IPS-20b (cell line): ENCODE measurements around the gene FARP1.

Experiments
- H3K27ac ChIP-seq: one replicate; pipeline ENCODE4 v1.5.1; 2013; ENCODE audit warnings: low read length
- H3K27me3 ChIP-seq: 2 replicates; pipeline ENCODE4 v1.6.1; 2013; ENCODE audit warnings: mild to moderate bottlenecking, low read length, inconsistent platforms; ENCODE audit not compliant: insufficient read depth
- H3K36me3 ChIP-seq: 2 replicates; pipeline ENCODE4 v1.6.1; 2013; ENCODE audit warnings: low read depth, mild to moderate bottlenecking, inconsistent platforms, low read length, moderate library complexity; ENCODE audit not compliant: insufficient read depth
- H3K4me1 ChIP-seq: 2 replicates; pipeline ENCODE4 v1.6.1; 2013; ENCODE audit warnings: mild to moderate bottlenecking, control low read depth, inconsistent platforms, low read length, moderate library complexity; ENCODE audit not compliant: insufficient read depth
- H3K4me3 ChIP-seq: 2 replicates; pipeline ENCODE4 v1.5.1; 2013; ENCODE audit warnings: mild to moderate bottlenecking, low read length, inconsistent platforms
- H3K9ac ChIP-seq: 2 replicates; pipeline ENCODE4 v1.6.1; 2013; ENCODE audit warnings: low read depth, mild to moderate bottlenecking, inconsistent platforms, low read length, moderate library complexity
- H3K9me3 ChIP-seq: 2 replicates; pipeline ENCODE4 v1.6.1; 2013; ENCODE audit warnings: mild to moderate bottlenecking, low read depth, low read length, inconsistent platforms; ENCODE audit not compliant: insufficient read depth

Gene FARP1

DNA sequence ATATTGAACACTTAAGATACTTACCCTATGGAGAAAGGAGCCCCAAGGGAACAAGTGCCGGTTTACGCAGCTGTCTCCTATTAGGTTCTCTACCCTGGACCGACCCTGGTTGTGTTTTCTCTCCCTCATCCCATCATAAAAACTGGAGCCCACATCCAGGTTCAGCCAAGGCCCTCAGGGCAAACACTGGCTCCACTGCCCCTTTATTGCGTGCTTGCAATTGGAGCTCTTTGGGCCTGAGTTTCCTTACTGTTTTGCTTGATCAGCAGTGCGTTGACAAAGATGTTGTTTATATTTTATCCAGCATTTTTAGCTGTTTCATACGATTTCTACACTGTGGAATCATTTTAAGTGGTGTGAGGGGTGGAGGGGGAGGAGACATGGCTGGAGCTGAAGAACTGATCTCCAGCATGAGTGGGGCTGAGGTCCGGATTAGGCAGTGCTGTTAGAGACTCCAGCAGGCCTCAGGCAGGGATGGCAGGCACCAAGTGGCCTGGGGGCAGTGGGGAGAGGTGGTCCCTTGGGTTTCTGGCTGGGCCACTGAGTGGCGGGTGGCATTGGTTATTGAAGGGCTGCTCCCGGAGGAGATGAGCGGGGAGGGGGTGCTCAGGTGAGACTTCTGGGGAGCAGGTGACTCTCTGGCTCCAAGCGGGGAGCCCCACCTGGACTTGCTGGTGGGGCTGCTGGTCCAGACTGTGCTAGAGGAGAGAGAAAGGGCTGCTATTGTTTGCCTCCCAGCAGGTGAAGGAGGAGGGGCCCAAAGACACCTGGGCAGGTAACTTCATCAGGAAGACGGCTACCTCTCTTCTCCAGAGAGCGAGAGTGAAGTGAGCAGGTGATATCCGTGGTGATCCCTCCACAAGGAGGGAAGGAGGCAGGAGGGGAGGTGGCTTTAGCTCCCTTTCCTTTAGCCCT lies 96.5 kb downstream of the FARP1 start:
- no peak overlapping the region for H3K4me3 ChIP-seq
- H3K4me1 ChIP-seq, result no peaks in the 10 kb centered on the region; the same call in 1 of the 2 replicates
- no peaks in the 10 kb centered on the region for H3K9me3 ChIP-seq
- no peaks in the 10 kb centered on the region for H3K27me3 ChIP-seq
- no peak overlapping the region for H3K9ac ChIP-seq
- no peak overlapping the region for H3K27ac ChIP-seq
- H3K36me3 ChIP-seq, result no peaks in the 10 kb centered on the region

- Histone ChIP-seq H3K36me3 (no peaks in the 10 kb centered on the region), H3K27me3 (no peaks in the 10 kb centered on the region), H3K27ac (no peak overlapping the region), H3K4me3 (no peak overlapping the region), H3K4me1 (no peaks in the 10 kb centered on the region; the same call in 1 of the 2 replicates), H3K9me3 (no peaks in the 10 kb centered on the region), H3K9ac (no peak overlapping the region)
Measured at GRCh38 chr13:98240135-98240534, 97.2 kb downstream of the FARP1 start.

DNA sequence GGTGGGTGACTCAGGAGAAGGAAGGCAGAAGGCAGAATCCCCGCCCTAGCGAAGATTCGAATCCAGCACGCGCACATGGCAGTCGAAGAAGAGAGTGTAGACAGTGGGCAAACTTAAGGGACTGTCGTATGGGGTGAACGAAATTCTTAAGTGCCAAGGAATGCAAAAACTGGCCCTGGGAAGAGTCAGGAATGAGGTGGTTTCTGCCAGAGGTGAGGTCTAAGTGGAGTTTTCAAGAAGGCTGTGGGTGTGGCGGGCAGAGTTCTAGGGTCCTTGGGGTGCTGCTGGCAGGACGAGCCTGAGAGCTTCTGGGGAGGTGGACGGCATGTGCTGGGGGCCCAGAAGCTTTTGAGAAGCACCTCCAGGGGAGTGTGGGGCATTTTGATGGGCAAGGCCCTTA lies 98.1 kb downstream of the FARP1 start:
- H3K4me1 ChIP-seq, result peaks cover 2% of the 10 kb centered on the region; the same call in 1 of the 2 replicates
- no peak overlapping the region for H3K4me3 ChIP-seq
- no peaks in the 10 kb centered on the region for H3K36me3 ChIP-seq
- no peak overlapping the region for H3K27ac ChIP-seq
- no peaks in the 10 kb centered on the region for H3K27me3 ChIP-seq
- H3K9ac ChIP-seq, result no peak overlapping the region
- H3K9me3 ChIP-seq, result no peaks in the 10 kb centered on the region

GRCh38 chr13:98241976-98242375 lies 99.1 kb downstream of the FARP1 start:
- Histone ChIP-seq H3K27ac (no peak overlapping the region), H3K36me3 (no peaks in the 10 kb centered on the region), H3K4me1 (peaks cover 2% of the 10 kb centered on the region; the same call in 1 of the 2 replicates), H3K9me3 (no peaks in the 10 kb centered on the region), H3K9ac (no peak overlapping the region), H3K27me3 (no peaks in the 10 kb centered on the region), H3K4me3 (no peak overlapping the region)

GRCh38 chr13:98242403-98242802 lies 99.5 kb downstream of the FARP1 start:
- Histone ChIP-seq H3K9me3 (no peaks in the 10 kb centered on the region), H3K36me3 (no peaks in the 10 kb centered on the region), H3K9ac (no peak overlapping the region), H3K27ac (no peak overlapping the region), H3K27me3 (no peaks in the 10 kb centered on the region), H3K4me3 (no peak overlapping the region), H3K4me1 (peaks cover 2% of the 10 kb centered on the region; the same call in 1 of the 2 replicates)

DNA sequence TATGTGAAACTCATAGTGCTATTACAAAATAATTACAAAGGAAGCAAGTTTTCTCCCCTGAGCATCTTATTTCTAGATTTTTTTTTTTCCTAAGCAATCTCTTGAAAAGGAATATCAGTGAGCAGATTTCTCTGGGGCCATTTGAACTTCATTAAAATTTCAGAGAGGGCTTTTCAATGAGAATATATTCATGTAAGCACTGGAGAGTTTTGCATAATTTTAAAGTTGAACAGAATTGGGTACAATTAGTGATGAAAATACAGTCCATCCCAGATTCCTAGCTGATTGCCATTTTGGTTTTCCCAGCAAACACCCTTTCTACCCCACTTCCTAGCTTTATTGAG lies 101.0 kb downstream of the FARP1 start:
- Histone ChIP-seq H3K27ac (no peak overlapping the region), H3K9me3 (no peaks in the 10 kb centered on the region), H3K4me3 (no peak overlapping the region), H3K36me3 (no peaks in the 10 kb centered on the region), H3K4me1 (peaks cover 2% of the 10 kb centered on the region; the same call in 1 of the 2 replicates), H3K27me3 (no peaks in the 10 kb centered on the region), H3K9ac (no peak overlapping the region)

GRCh38 chr13:98246538-98247172 lies 103.8 kb downstream of the FARP1 start:
- Histone ChIP-seq H3K27ac (no peak overlapping the region), H3K4me1 (0 out of 2 replicates have a peak, but pooled peaks cover 2% of the 10 kb centered on the region), H3K27me3 (no peaks in the 10 kb centered on the region), H3K9ac (no peak overlapping the region), H3K4me3 (no peak overlapping the region), H3K9me3 (no peaks in the 10 kb centered on the region), H3K36me3 (no peaks in the 10 kb centered on the region)

DNA sequence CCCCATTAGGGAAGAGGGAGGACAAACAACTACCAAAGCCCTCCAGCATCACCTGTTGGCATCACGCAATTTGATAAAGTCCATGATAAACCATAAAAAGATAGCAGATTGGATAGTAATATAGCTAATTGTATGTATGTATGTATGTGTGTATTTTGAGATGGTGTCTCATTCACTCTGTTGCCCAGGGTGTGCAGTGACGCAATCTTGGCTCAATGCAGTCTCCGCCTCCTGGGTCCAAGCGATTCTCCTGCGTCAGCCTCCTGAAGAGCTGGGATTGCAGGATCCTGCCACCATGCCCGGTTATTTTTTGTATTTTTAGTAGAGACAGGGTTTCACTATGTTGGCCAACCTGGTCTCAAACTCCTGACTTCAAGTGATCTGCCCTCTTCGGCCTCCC lies 108.8 kb downstream of the FARP1 start:
- Histone ChIP-seq H3K9me3 (no peaks in the 10 kb centered on the region), H3K36me3 (no peaks in the 10 kb centered on the region), H3K27ac (no peak overlapping the region), H3K4me1 (peaks cover 4% of the 10 kb centered on the region; the same call in 1 of the 2 replicates), H3K4me3 (no peak overlapping the region), H3K9ac (no peak overlapping the region), H3K27me3 (no peaks in the 10 kb centered on the region)

GRCh38 chr13:98252931-98253470 lies 110.1 kb downstream of the FARP1 start:
- Histone ChIP-seq H3K4me3 (no peak overlapping the region), H3K9ac (no peak overlapping the region), H3K27me3 (no peaks in the 10 kb centered on the region), H3K4me1 (peaks cover 4% of the 10 kb centered on the region; the same call in 1 of the 2 replicates), H3K27ac (no peak overlapping the region), H3K36me3 (no peaks in the 10 kb centered on the region), H3K9me3 (no peaks in the 10 kb centered on the region)

- H3K9ac ChIP-seq, result no peak overlapping the region
- no peaks in the 10 kb centered on the region for H3K27me3 ChIP-seq
- no peaks in the 10 kb centered on the region for H3K36me3 ChIP-seq
- H3K27ac ChIP-seq, result no peak overlapping the region
- H3K9me3 ChIP-seq, result no peaks in the 10 kb centered on the region
- peaks cover 4% of the 10 kb centered on the region; the same call in 1 of the 2 replicates for H3K4me1 ChIP-seq
- H3K4me3 ChIP-seq, result no peak overlapping the region
Measured at GRCh38 chr13:98253526-98253925, 110.6 kb downstream of the FARP1 start.

GRCh38 chr13:98254513-98254912 lies 111.6 kb downstream of the FARP1 start:
- Histone ChIP-seq H3K36me3 (no peaks in the 10 kb centered on the region), H3K27ac (no peak overlapping the region), H3K9ac (no peak overlapping the region)

More at GRCh38 chr13:98254513-98254912, 111.6 kb downstream of the FARP1 start:
- no peak overlapping the region for H3K4me3 ChIP-seq
- H3K9me3 ChIP-seq, result no peaks in the 10 kb centered on the region
- H3K4me1 ChIP-seq, result peaks cover 4% of the 10 kb centered on the region; the same call in 1 of the 2 replicates
- H3K27me3 ChIP-seq, result no peaks in the 10 kb centered on the region
